GM21367 (cell line): ENCODE results near the gene CSNK1E.

Experiments used
- ATAC-seq: cut with Tn5 transposase; IDR thresholded peaks from one replicate; pipeline ENCODE4 v1.9.1; 2021; ENCODE audit not compliant: unreplicated experiment

CSNK1E gene

GRCh38 chr22:38308791-38309498, 8.3 kb downstream of the CSNK1E start:
- ATAC-seq = no peak

- peak; percentile 50 for ATAC-seq
These were observed 11.5 kb downstream of the CSNK1E start for GRCh38 chr22:38305471-38306448.

- no peak for ATAC-seq
These were observed 12.7 kb downstream of the CSNK1E start for GRCh38 chr22:38304526-38304925.

GRCh38 chr22:38303974-38304373, 13.3 kb downstream of the CSNK1E start:
- no peak for ATAC-seq

GRCh38 chr22:38302906-38303305, 14.3 kb downstream of the CSNK1E start:
- ATAC-seq = no peak

GRCh38 chr22:38300946-38301345, 16.3 kb downstream of the CSNK1E start:
- ATAC-seq = no peak

GRCh38 chr22:38300197-38300945, 16.9 kb downstream of the CSNK1E start:
- no peak for ATAC-seq

- no peak for ATAC-seq
These were observed 17.5 kb downstream of the CSNK1E start for GRCh38 chr22:38299770-38300102.

GRCh38 chr22:38298312-38299005, 18.8 kb downstream of the CSNK1E start:
- ATAC-seq = no peak

GRCh38 chr22:38296372-38296771, 20.9 kb downstream of the CSNK1E start:
- ATAC-seq = no peak

GRCh38 chr22:38295863-38296262, 21.4 kb downstream of the CSNK1E start:
- no peak for ATAC-seq

- no peak for ATAC-seq
These were observed 21.9 kb downstream of the CSNK1E start for GRCh38 chr22:38295339-38295738.

- no peak for ATAC-seq
These were observed 23.0 kb downstream of the CSNK1E start for GRCh38 chr22:38294193-38294592.

GRCh38 chr22:38292694-38293093, 24.5 kb downstream of the CSNK1E start:
- ATAC-seq = no peak

GRCh38 chr22:38291201-38291777, 25.9 kb downstream of the CSNK1E start:
- no peak for ATAC-seq

- no peak for ATAC-seq
These were observed 26.9 kb downstream of the CSNK1E start for GRCh38 chr22:38290347-38290746.

GRCh38 chr22:38289583-38290082, 27.6 kb downstream of the CSNK1E start:
- ATAC-seq = no peak

GRCh38 chr22:38286915-38287669, 30.1 kb downstream of the CSNK1E start:
- ATAC-seq = no peak

- no peak for ATAC-seq
These were observed 32.2 kb downstream of the CSNK1E start for GRCh38 chr22:38285018-38285417.

GRCh38 chr22:38284042-38284402, 33.2 kb downstream of the CSNK1E start:
- no peak for ATAC-seq
